ENCODE results near the gene NFIX. TPM values are rescaled to one million over a fixed set of nuclear protein-coding genes. Genes with fewer than 3 reads are reported as not detected.

NFIX gene
- total RNA-seq, 1 donor from 2014 or later = 8.4 TPM

DNA sequence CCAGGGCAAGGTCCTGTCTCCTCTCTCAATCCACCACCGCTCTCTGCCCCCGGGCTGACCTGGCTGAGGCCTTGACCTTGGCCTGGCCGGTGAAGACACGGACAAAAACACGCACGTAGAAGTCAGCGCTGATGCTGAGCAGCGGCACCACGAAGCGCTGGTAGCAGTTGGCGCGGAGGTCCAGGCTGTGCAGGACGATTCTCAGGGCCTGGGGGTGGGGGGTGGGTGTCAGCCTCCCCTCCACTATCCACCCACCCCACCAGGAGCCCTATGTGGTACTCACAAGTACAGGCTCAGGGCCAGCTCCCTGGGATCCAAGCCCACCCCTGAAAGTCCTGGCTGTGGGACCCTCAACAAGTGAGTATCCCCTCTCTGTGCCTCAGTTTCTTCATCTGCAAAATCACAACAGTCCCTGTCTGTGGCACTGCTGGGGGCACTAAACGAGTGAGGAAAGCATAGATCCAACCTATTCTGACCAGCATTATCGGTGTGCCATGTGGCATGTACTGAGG lies 114.9 kb downstream of the NFIX start:
- Histone ChIP-seq H3K79me2 (ENCODE audit: insufficient read depth, low read length) (peaks cover 9% of the 10 kb centered on the region), H3K4me3 (ENCODE audit: insufficient read depth, low read depth, low read length) (no peak overlapping the region)
- peaks cover 1% of the 10 kb centered on the region for H3K4me1 Mint-ChIP-seq (ENCODE audit: low read depth, unreplicated experiment)

DNA sequence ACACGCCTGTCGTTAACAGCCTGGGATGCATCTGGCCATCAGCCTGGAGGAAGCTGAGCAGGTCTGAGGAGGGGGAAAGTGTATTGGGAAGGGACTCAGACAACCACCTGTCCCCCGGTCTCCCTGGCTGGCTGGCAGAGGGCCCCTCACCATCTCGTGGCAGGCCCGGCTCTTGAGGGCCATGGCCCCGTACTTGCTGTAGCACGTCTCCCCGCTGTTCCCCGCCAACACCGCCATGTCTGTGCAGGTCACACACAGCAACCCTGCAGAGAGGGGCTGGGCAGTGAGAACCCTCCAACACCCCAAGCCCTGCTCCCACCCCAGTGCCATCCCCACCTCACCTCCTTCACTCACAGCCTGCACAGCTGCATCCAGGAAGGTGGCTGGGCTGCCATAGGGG lies 117.3 kb downstream of the NFIX start:
- H3K27me3 Mint-ChIP-seq (ENCODE audit: low read depth, unreplicated experiment) = no peaks in the 10 kb centered on the region
- H3K9me3 Mint-ChIP-seq (ENCODE audit: unreplicated experiment) = no peaks in the 10 kb centered on the region
- no peak overlapping the region for H3K27ac ChIP-seq (ENCODE audit: low read depth, low read length)
- no peak overlapping the region for H3K9ac ChIP-seq (ENCODE audit: low read length)
- TF ChIP-seq EZH2 (IDR thresholded peaks at IDR 0.05; ENCODE audit: insufficient read depth, low read length) = no peak
- TF ChIP-seq, protein P1, sequence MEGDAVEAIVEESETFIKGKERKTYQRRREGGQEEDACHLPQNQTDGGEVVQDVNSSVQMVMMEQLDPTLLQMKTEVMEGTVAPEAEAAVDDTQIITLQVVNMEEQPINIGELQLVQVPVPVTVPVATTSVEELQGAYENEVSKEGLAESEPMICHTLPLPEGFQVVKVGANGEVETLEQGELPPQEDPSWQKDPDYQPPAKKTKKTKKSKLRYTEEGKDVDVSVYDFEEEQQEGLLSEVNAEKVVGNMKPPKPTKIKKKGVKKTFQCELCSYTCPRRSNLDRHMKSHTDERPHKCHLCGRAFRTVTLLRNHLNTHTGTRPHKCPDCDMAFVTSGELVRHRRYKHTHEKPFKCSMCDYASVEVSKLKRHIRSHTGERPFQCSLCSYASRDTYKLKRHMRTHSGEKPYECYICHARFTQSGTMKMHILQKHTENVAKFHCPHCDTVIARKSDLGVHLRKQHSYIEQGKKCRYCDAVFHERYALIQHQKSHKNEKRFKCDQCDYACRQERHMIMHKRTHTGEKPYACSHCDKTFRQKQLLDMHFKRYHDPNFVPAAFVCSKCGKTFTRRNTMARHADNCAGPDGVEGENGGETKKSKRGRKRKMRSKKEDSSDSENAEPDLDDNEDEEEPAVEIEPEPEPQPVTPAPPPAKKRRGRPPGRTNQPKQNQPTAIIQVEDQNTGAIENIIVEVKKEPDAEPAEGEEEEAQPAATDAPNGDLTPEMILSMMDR (IDR thresholded peaks at IDR 0.05; ENCODE audit: insufficient read depth, low read depth, low read length) = no peak
- DNase-seq (ENCODE audit: low read depth) (no peak), FAIRE-seq (no peak)
- H3K4me3 ChIP-seq (ENCODE audit: insufficient read depth, low read depth, low read length) = no peak overlapping the region
- peaks cover 23% of the 10 kb centered on the region for H3K79me2 ChIP-seq (ENCODE audit: insufficient read depth, low read length)
- H3K27me3 ChIP-seq (ENCODE audit: insufficient read depth, low read length) = no peaks in the 10 kb centered on the region
- H3K36me3 ChIP-seq (ENCODE audit: insufficient read depth, low read length) = peaks cover 9% of the 10 kb centered on the region
- H3K4me1 ChIP-seq (ENCODE audit: insufficient read depth, low read length) = peaks cover 19% of the 10 kb centered on the region
- no peaks in the 10 kb centered on the region for H3K9me3 ChIP-seq (ENCODE audit: insufficient read depth, low read depth, low read length)
- no peak overlapping the region for H3K27ac Mint-ChIP-seq (ENCODE audit: unreplicated experiment)
- H3K36me3 Mint-ChIP-seq (ENCODE audit: low read depth, unreplicated experiment) = peaks cover 2% of the 10 kb centered on the region
- H4K20me1 ChIP-seq (ENCODE audit: insufficient read depth, low read length) = no peaks in the 10 kb centered on the region
- no peak overlapping the region for H2AFZ ChIP-seq (ENCODE audit: low read depth, low read length)
- no peak overlapping the region for H3K4me3 Mint-ChIP-seq (ENCODE audit: unreplicated experiment)
- H3K4me2 ChIP-seq (ENCODE audit: low read length) = no peak overlapping the region
- peaks cover 10% of the 10 kb centered on the region for H3K4me1 Mint-ChIP-seq (ENCODE audit: low read depth, unreplicated experiment)

More for the DNA sequence above, 114.9 kb downstream of the NFIX start:
- Histone ChIP-seq H3K4me1 (ENCODE audit: insufficient read depth, low read length) (peaks cover 3% of the 10 kb centered on the region), H3K27ac (ENCODE audit: low read depth, low read length) (no peak overlapping the region), H3K4me2 (ENCODE audit: low read length) (no peak overlapping the region), H3K9me3 (ENCODE audit: insufficient read depth, low read depth, low read length) (no peaks in the 10 kb centered on the region), H3K36me3 (ENCODE audit: insufficient read depth, low read length) (peaks cover 10% of the 10 kb centered on the region), H4K20me1 (ENCODE audit: insufficient read depth, low read length) (no peaks in the 10 kb centered on the region), H3K9ac (ENCODE audit: low read length) (no peak overlapping the region), H3K27me3 (ENCODE audit: insufficient read depth, low read length) (no peaks in the 10 kb centered on the region), H2AFZ (ENCODE audit: low read depth, low read length) (no peak overlapping the region)
- peaks cover 3% of the 10 kb centered on the region for H3K36me3 Mint-ChIP-seq (ENCODE audit: low read depth, unreplicated experiment)
- FAIRE-seq = no peak
- TF ChIP-seq EZH2 (IDR thresholded peaks at IDR 0.05; ENCODE audit: insufficient read depth, low read length) = no peak
- TF ChIP-seq, protein P1 (IDR thresholded peaks at IDR 0.05; ENCODE audit: insufficient read depth, low read depth, low read length) = no peak
- H3K27me3 Mint-ChIP-seq (ENCODE audit: low read depth, unreplicated experiment) = no peaks in the 10 kb centered on the region
- DNase-seq (ENCODE audit: low read depth) = no peak
- H3K9me3 Mint-ChIP-seq (ENCODE audit: unreplicated experiment) = no peaks in the 10 kb centered on the region
- H3K27ac Mint-ChIP-seq (ENCODE audit: unreplicated experiment) = no peak overlapping the region
- H3K4me3 Mint-ChIP-seq (ENCODE audit: unreplicated experiment) = no peak overlapping the region

DNA sequence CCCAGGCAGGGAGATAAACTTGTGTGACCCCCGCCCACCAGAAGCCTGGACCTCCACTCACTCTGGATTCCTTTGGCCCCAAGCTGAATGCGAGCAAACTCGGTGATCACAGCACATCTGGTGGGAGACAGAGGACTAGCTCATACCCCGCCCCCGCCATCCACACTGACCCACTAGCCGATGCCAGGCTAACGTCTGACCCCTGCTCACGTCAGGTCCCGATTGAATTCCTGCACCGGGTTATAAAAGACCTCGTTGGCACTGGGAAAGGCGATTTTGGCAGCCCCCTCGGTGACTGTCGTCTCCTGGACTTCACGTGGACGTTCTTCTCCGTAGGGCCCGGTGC lies 120.6 kb downstream of the NFIX start:
- Histone ChIP-seq H3K36me3 (ENCODE audit: insufficient read depth, low read length) (peaks cover 6% of the 10 kb centered on the region), H3K27me3 (ENCODE audit: insufficient read depth, low read length) (no peaks in the 10 kb centered on the region), H3K27ac (ENCODE audit: low read depth, low read length) (peak overlapping the region; percentile 77), H4K20me1 (ENCODE audit: insufficient read depth, low read length) (peaks cover 22% of the 10 kb centered on the region), H3K4me1 (ENCODE audit: insufficient read depth, low read length) (peaks cover 40% of the 10 kb centered on the region), H3K79me2 (ENCODE audit: insufficient read depth, low read length) (peaks cover 52% of the 10 kb centered on the region), H3K9ac (ENCODE audit: low read length) (peak overlapping the region; percentile 94), H2AFZ (ENCODE audit: low read depth, low read length) (peak overlapping the region; percentile 83), H3K4me2 (ENCODE audit: low read length) (peak overlapping the region; percentile 98), H3K4me3 (ENCODE audit: insufficient read depth, low read depth, low read length) (peak overlapping the region; percentile 94), H3K9me3 (ENCODE audit: insufficient read depth, low read depth, low read length) (no peaks in the 10 kb centered on the region)
- no peak for DNase-seq (ENCODE audit: low read depth)
- Mint-ChIP-seq H3K27me3 (ENCODE audit: low read depth, unreplicated experiment) (no peaks in the 10 kb centered on the region), H3K27ac (ENCODE audit: unreplicated experiment) (peak overlapping the region; percentile 98), H3K4me3 (ENCODE audit: unreplicated experiment) (peak overlapping the region; percentile 98), H3K36me3 (ENCODE audit: low read depth, unreplicated experiment) (no peaks in the 10 kb centered on the region), H3K9me3 (ENCODE audit: unreplicated experiment) (no peaks in the 10 kb centered on the region), H3K4me1 (ENCODE audit: low read depth, unreplicated experiment) (peaks cover 25% of the 10 kb centered on the region)
- FAIRE-seq = no peak
- TF ChIP-seq, protein P1 (IDR thresholded peaks at IDR 0.05; ENCODE audit: insufficient read depth, low read depth, low read length) = no peak
- no peak for TF ChIP-seq EZH2 (IDR thresholded peaks at IDR 0.05; ENCODE audit: insufficient read depth, low read length)

Measured in astrocyte (in vitro differentiated cells and primary cell).